ENCODE data around the gene SURF2.

The SURF2 gene

GRCh38 chr9:133359399-133360175 is 3.2 kb downstream of the SURF2 start:
- H3K27me3 Mint-ChIP-seq: no peaks in the 10 kb centered on the region
- H3K27ac Mint-ChIP-seq: peak overlapping the region; percentile 72
- peaks cover 44% of the 10 kb centered on the region for H3K36me3 Mint-ChIP-seq (ENCODE audit: low read depth)
- no peak overlapping the region for H3K4me3 Mint-ChIP-seq
- peaks cover 53% of the 10 kb centered on the region for H3K4me1 Mint-ChIP-seq (ENCODE audit: low read depth)
- no peaks in the 10 kb centered on the region for H3K9me3 Mint-ChIP-seq

- H3K36me3 Mint-ChIP-seq (ENCODE audit: low read depth): peaks cover 53% of the 10 kb centered on the region
- peaks cover 44% of the 10 kb centered on the region for H3K4me1 Mint-ChIP-seq (ENCODE audit: low read depth)
- H3K9me3 Mint-ChIP-seq: no peaks in the 10 kb centered on the region
- H3K4me3 Mint-ChIP-seq: no peak overlapping the region
- H3K27me3 Mint-ChIP-seq: no peaks in the 10 kb centered on the region
- peak overlapping the region; percentile 81 for H3K27ac Mint-ChIP-seq
Observed at GRCh38 chr9:133360400-133361393, 4.3 kb downstream of the SURF2 start.

- Mint-ChIP-seq H3K36me3 (ENCODE audit: low read depth) (peaks cover 62% of the 10 kb centered on the region), H3K4me1 (ENCODE audit: low read depth) (peaks cover 44% of the 10 kb centered on the region), H3K4me3 (no peak overlapping the region), H3K27ac (peak overlapping the region; percentile 81), H3K27me3 (no peaks in the 10 kb centered on the region), H3K9me3 (no peaks in the 10 kb centered on the region)
Observed at GRCh38 chr9:133361507-133362092, 5.2 kb downstream of the SURF2 start.

GRCh38 chr9:133362359-133363044 is 6.2 kb downstream of the SURF2 start:
- peaks cover 69% of the 10 kb centered on the region for H3K36me3 Mint-ChIP-seq (ENCODE audit: low read depth)
- H3K27me3 Mint-ChIP-seq: no peaks in the 10 kb centered on the region
- no peak overlapping the region for H3K4me3 Mint-ChIP-seq
- H3K9me3 Mint-ChIP-seq: no peaks in the 10 kb centered on the region
- H3K27ac Mint-ChIP-seq: peak overlapping the region; percentile 81
- H3K4me1 Mint-ChIP-seq (ENCODE audit: low read depth): peaks cover 39% of the 10 kb centered on the region

GRCh38 chr9:133366435-133366834 is 10.1 kb downstream of the SURF2 start:
- Mint-ChIP-seq H3K36me3 (ENCODE audit: low read depth) (peaks cover 85% of the 10 kb centered on the region), H3K4me3 (no peak overlapping the region), H3K9me3 (no peaks in the 10 kb centered on the region), H3K27ac (no peak overlapping the region), H3K4me1 (ENCODE audit: low read depth) (peaks cover 38% of the 10 kb centered on the region), H3K27me3 (no peaks in the 10 kb centered on the region)

- H3K36me3 Mint-ChIP-seq (ENCODE audit: low read depth): peaks cover 84% of the 10 kb centered on the region
- H3K9me3 Mint-ChIP-seq: no peaks in the 10 kb centered on the region
- no peak overlapping the region for H3K4me3 Mint-ChIP-seq
- no peaks in the 10 kb centered on the region for H3K27me3 Mint-ChIP-seq
- no peak overlapping the region for H3K27ac Mint-ChIP-seq
- peaks cover 42% of the 10 kb centered on the region for H3K4me1 Mint-ChIP-seq (ENCODE audit: low read depth)
Observed at GRCh38 chr9:133367221-133367620, 10.9 kb downstream of the SURF2 start.

- Mint-ChIP-seq H3K27me3 (no peaks in the 10 kb centered on the region), H3K27ac (no peak overlapping the region), H3K36me3 (ENCODE audit: low read depth) (peaks cover 85% of the 10 kb centered on the region), H3K9me3 (no peaks in the 10 kb centered on the region), H3K4me3 (peak overlapping the region; percentile 55), H3K4me1 (ENCODE audit: low read depth) (peaks cover 48% of the 10 kb centered on the region)
Observed at GRCh38 chr9:133367778-133368177, 11.4 kb downstream of the SURF2 start.

- H3K27ac Mint-ChIP-seq: peak overlapping the region; percentile 96
Observed at GRCh38 chr9:133368249-133368881, 12.0 kb downstream of the SURF2 start.

GRCh38 chr9:133369422-133369821 is 13.1 kb downstream of the SURF2 start:
- H3K36me3 Mint-ChIP-seq (ENCODE audit: low read depth): peaks cover 82% of the 10 kb centered on the region
- H3K27ac Mint-ChIP-seq: peak overlapping the region; percentile 96
- H3K27me3 Mint-ChIP-seq: no peaks in the 10 kb centered on the region
- H3K4me3 Mint-ChIP-seq: peak overlapping the region; percentile 99
- peaks cover 61% of the 10 kb centered on the region for H3K4me1 Mint-ChIP-seq (ENCODE audit: low read depth)
- H3K9me3 Mint-ChIP-seq: no peaks in the 10 kb centered on the region

More at GRCh38 chr9:133368249-133368881, 12.0 kb downstream of the SURF2 start:
- Mint-ChIP-seq H3K36me3 (ENCODE audit: low read depth) (peaks cover 84% of the 10 kb centered on the region), H3K27me3 (no peaks in the 10 kb centered on the region), H3K9me3 (no peaks in the 10 kb centered on the region), H3K4me1 (ENCODE audit: low read depth) (peaks cover 53% of the 10 kb centered on the region), H3K4me3 (peak overlapping the region; percentile 55)

- Mint-ChIP-seq H3K4me1 (ENCODE audit: low read depth) (peaks cover 66% of the 10 kb centered on the region), H3K27me3 (no peaks in the 10 kb centered on the region), H3K4me3 (peak overlapping the region; percentile 99), H3K36me3 (ENCODE audit: low read depth) (peaks cover 86% of the 10 kb centered on the region), H3K27ac (peak overlapping the region; percentile 96), H3K9me3 (no peaks in the 10 kb centered on the region)
Observed at GRCh38 chr9:133369933-133370332, 13.6 kb downstream of the SURF2 start.

- Mint-ChIP-seq H3K4me1 (ENCODE audit: low read depth) (peaks cover 68% of the 10 kb centered on the region), H3K4me3 (peak overlapping the region; percentile 99), H3K27ac (peak overlapping the region; percentile 96), H3K27me3 (no peaks in the 10 kb centered on the region), H3K36me3 (ENCODE audit: low read depth) (peaks cover 81% of the 10 kb centered on the region), H3K9me3 (no peaks in the 10 kb centered on the region)
Observed at GRCh38 chr9:133370685-133371084, 14.3 kb downstream of the SURF2 start.

- peaks cover 75% of the 10 kb centered on the region for H3K36me3 Mint-ChIP-seq (ENCODE audit: low read depth)
- peaks cover 68% of the 10 kb centered on the region for H3K4me1 Mint-ChIP-seq (ENCODE audit: low read depth)
- peak overlapping the region; percentile 96 for H3K27ac Mint-ChIP-seq
- H3K9me3 Mint-ChIP-seq: no peaks in the 10 kb centered on the region
- H3K27me3 Mint-ChIP-seq: no peaks in the 10 kb centered on the region
- H3K4me3 Mint-ChIP-seq: peak overlapping the region; percentile 99
Observed at GRCh38 chr9:133371261-133371711, 14.9 kb downstream of the SURF2 start.

- Mint-ChIP-seq H3K27ac (peak overlapping the region; percentile 96), H3K27me3 (no peaks in the 10 kb centered on the region), H3K9me3 (no peaks in the 10 kb centered on the region), H3K36me3 (ENCODE audit: low read depth) (peaks cover 66% of the 10 kb centered on the region), H3K4me3 (peak overlapping the region; percentile 99), H3K4me1 (ENCODE audit: low read depth) (peaks cover 68% of the 10 kb centered on the region)
Observed at GRCh38 chr9:133372144-133372543, 15.8 kb downstream of the SURF2 start.
